Panc1 (cell line): ENCODE measurements around the gene ARPP21.

Experiments used
- CTCF ChIP-seq: fragments of 450-650 bp; IDR thresholded peaks from 2 replicates; pipeline ENCODE4 v1.5.1; 2017; ENCODE audit warnings: mild to moderate bottlenecking
- POLR2AphosphoS5 ChIP-seq: IDR thresholded peaks from 2 replicates; pipeline ENCODE4 v1.6.1; 2012; ENCODE audit warnings: mild to moderate bottlenecking, low read depth, low read length, moderate library complexity
- REST ChIP-seq, 2 experiments: IDR thresholded peaks; 2 replicates each; pipeline ENCODE4 v1.6.1; 2011 to 2012; ENCODE audit warnings: low read depth in 2 of 2, control low read depth in 1 of 2, low read length in 1 of 2, mild to moderate bottlenecking in 1 of 2, moderate library complexity in 1 of 2; ENCODE audit not compliant: insufficient read depth in 1 of 2
- SIN3A ChIP-seq: IDR thresholded peaks from 2 replicates; pipeline ENCODE4 v1.6.1; 2012; ENCODE audit warnings: low read depth, mild to moderate bottlenecking, low read length, moderate library complexity, borderline replicate concordance; ENCODE audit not compliant: insufficient read depth
- TCF7L2 ChIP-seq: IDR thresholded peaks from 2 replicates; pipeline ENCODE4 v1.6.1; 2011; ENCODE audit warnings: mild to moderate bottlenecking, low read depth, low read length, inconsistent platforms

- TF ChIP-seq CTCF (no peak), POLR2AphosphoS5 (no peak), REST (IDR thresholded peaks at IDR 0.05; ENCODE audit: insufficient read depth in 1 of 2, low read depth in 2 of 2, low read length in 1 of 2) (no peak), SIN3A (no peak), TCF7L2 (no peak)
Measured at GRCh38 chr3:35644451-35644850, 5.1 kb downstream of the ARPP21 start.
